A549 (cell line): ENCODE results near the gene TCF23.

Experiments used
- CBX8 ChIP-seq: fragments of 200-600 bp; sonication (generic); IDR thresholded peaks from 2 replicates; pipeline ENCODE4 v1.6.1; 2016
- FOSL2 ChIP-seq, 2 experiments: fragments of 450-650 bp in 1 of 2; fragments of >200 bp in 1 of 2; sonication (Bioruptor Twin) in 1 of 2; formaldehyde crosslinking; IDR thresholded peaks; 2 replicates each; pipeline versions ENCODE4 v1.5.0 to v1.6.1; 2016 to 2020; ENCODE audit warnings: mild to moderate bottlenecking in 1 of 2, moderate library complexity in 1 of 2
- MAFK ChIP-seq: fragments of 450-650 bp; IDR thresholded peaks from 2 replicates; pipeline ENCODE4 v1.6.1; 2014; ENCODE audit not compliant: partially characterized antibody
- MAZ ChIP-seq: fragments of 150-350 bp; IDR thresholded peaks from 2 replicates; pipeline ENCODE4 v1.6.1; 2014; ENCODE audit warnings: antibody characterized with exemption, low read depth, low read length, borderline replicate concordance
- RAD21 ChIP-seq, 2 experiments: fragments of >200 bp in 1 of 2; sonication (Bioruptor Twin) in 1 of 2; formaldehyde crosslinking in 1 of 2; IDR thresholded peaks in 1 of 2; conservative IDR thresholded peaks in 1 of 2; 2 replicates in 1 of 2; 3 replicates in 1 of 2; pipeline ENCODE4 v1.6.1; 2012 to 2018; ENCODE audit warnings: inconsistent platforms in 1 of 2
- RCOR1 ChIP-seq: fragments of 150-350 bp; IDR thresholded peaks from 2 replicates; pipeline ENCODE4 v1.6.1; 2014; ENCODE audit warnings: antibody characterized with exemption, low read length, low read depth
- TF ChIP-seq, protein P1 (sequence below): fragments of 150-350 bp; IDR thresholded peaks from 2 replicates; pipeline ENCODE4 v1.6.1; 2014; ENCODE audit warnings: low read depth, mild to moderate bottlenecking, low read length
- TF ChIP-seq, protein P2 (sequence below): fragments of >200 bp; sonication (Bioruptor Twin); formaldehyde crosslinking; IDR thresholded peaks from 3 replicates; pipeline ENCODE4 v1.5.1; 2016

DNA sequence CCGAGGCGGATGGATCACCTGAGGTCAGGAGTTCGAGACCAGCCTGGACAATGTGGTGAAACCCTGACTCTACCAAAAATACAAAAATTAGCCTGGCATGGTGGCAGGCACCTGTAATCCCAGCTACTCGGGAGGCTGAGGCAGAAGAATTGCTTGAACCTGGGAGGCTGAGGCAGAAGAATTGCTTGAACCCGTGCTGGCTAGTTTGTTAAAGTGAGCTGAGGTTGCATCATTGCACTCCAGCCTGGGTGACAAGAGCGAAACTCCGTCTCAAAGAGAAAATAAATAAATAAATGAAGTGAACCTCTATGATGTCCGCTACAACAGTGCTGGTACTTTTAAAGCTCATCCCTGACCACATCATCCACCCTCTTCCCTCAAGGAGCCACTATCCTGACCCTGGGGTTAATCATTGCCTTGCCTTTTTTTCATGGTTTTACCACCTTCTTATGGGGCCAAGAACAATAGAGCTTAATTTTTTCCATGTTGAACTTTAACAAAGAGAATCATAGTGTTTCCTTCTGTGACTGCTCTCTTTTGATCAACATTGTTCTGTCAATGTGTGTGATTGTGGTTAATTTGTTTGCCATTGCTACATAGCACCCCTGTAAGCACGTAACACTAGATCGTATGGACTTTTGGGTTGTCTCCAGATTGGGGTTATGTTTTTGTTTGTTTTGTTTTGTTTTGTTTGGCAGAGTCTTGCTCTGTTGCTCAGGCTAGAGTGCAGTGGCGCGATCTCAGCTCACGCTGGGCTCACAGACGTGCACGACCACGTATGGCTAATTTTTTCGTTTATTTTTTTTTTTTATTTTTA, 45.9 kb downstream of the TCF23 start:
- TF ChIP-seq, protein P1, sequence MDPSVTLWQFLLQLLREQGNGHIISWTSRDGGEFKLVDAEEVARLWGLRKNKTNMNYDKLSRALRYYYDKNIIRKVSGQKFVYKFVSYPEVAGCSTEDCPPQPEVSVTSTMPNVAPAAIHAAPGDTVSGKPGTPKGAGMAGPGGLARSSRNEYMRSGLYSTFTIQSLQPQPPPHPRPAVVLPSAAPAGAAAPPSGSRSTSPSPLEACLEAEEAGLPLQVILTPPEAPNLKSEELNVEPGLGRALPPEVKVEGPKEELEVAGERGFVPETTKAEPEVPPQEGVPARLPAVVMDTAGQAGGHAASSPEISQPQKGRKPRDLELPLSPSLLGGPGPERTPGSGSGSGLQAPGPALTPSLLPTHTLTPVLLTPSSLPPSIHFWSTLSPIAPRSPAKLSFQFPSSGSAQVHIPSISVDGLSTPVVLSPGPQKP: no peak
- no peak for TF ChIP-seq RCOR1
- no peak for TF ChIP-seq CBX8
- TF ChIP-seq, protein P2, sequence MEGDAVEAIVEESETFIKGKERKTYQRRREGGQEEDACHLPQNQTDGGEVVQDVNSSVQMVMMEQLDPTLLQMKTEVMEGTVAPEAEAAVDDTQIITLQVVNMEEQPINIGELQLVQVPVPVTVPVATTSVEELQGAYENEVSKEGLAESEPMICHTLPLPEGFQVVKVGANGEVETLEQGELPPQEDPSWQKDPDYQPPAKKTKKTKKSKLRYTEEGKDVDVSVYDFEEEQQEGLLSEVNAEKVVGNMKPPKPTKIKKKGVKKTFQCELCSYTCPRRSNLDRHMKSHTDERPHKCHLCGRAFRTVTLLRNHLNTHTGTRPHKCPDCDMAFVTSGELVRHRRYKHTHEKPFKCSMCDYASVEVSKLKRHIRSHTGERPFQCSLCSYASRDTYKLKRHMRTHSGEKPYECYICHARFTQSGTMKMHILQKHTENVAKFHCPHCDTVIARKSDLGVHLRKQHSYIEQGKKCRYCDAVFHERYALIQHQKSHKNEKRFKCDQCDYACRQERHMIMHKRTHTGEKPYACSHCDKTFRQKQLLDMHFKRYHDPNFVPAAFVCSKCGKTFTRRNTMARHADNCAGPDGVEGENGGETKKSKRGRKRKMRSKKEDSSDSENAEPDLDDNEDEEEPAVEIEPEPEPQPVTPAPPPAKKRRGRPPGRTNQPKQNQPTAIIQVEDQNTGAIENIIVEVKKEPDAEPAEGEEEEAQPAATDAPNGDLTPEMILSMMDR: no peak
- no peak for TF ChIP-seq MAFK
- TF ChIP-seq FOSL2 (IDR thresholded peaks at IDR 0.05): no peak
- TF ChIP-seq FOSL2 (CRISPR knock-in tag; IDR thresholded peaks at IDR 0.05): no peak
- no peak for TF ChIP-seq MAZ
- TF ChIP-seq RAD21 (conservative IDR thresholded peaks at IDR 0.05 in 1 of 2, IDR thresholded peaks at IDR 0.05 in 1 of 2): no peak
